Gastroesophageal sphincter (tissue), 4 donors: ENCODE results near the gene IKZF3. TPM values are rescaled to one million over a fixed set of nuclear protein-coding genes. Genes with fewer than 3 reads are reported as not detected.

ENCODE experiments used
- ATAC-seq: fragments of 150-250 bp; one replicate; pipeline ENCODE4 v1.9.1; 2016; ENCODE audit warnings: mild to moderate bottlenecking, moderate library complexity
- H3K27ac ChIP-seq, 4 donors: fragments of 200-600 bp; sonication (generic) in 3 of 4; 1 replicate in 3 of 4; 2 replicates in 1 of 4; pipeline ENCODE4 v1.5.1; 2016 to 2019
- H3K27me3 ChIP-seq: fragments of 200-600 bp; sonication (generic); one replicate; pipeline ENCODE4 v1.5.1; 2019
- H3K36me3 ChIP-seq, 2 donors: fragments of 200-600 bp; sonication (generic); one replicate each; pipeline ENCODE4 v1.5.1; 2019; ENCODE audit warnings: control low read depth in 1 of 2
- H3K4me1 ChIP-seq, 3 donors: fragments of 200-600 bp; sonication (generic); 1 replicate in 2 of 3; 2 replicates in 1 of 3; pipeline ENCODE4 v1.5.1; 2016 to 2019; ENCODE audit warnings: control low read depth in 2 of 3
- H3K4me3 ChIP-seq, 2 donors: fragments of 200-600 bp; sonication (generic); one replicate each; pipeline ENCODE4 v1.5.1; 2019; ENCODE audit warnings: mild to moderate bottlenecking in 1 of 2, moderate library complexity in 1 of 2
- H3K9me3 ChIP-seq, 3 donors: fragments of 200-600 bp; sonication (generic); one replicate each; pipeline ENCODE4 v1.5.1; 2017 to 2019; ENCODE audit warnings: control low read depth in 2 of 3
- EP300 ChIP-seq: sonication (generic); formaldehyde crosslinking; IDR thresholded peaks from one replicate; pipeline ENCODE4 v1.6.1; 2017; ENCODE audit warnings: antibody characterized with exemption, mild to moderate bottlenecking
- POLR2A ChIP-seq, 2 donors: fragments of 450-650 bp; IDR thresholded peaks; one replicate each; pipeline ENCODE4 v1.6.1; 2017; ENCODE audit warnings: antibody characterized with exemption in 2 of 2, mild to moderate bottlenecking in 2 of 2, moderate library complexity in 1 of 2
- POLR2AphosphoS5 ChIP-seq: sonication (generic); formaldehyde crosslinking; IDR thresholded peaks from one replicate; pipeline ENCODE4 v1.6.1; 2017; ENCODE audit warnings: antibody characterized with exemption
- WGBS, 2 donors: methylation state at CpG; one replicate each; pipeline ENCODE4 v1.1.5; 2018; ENCODE audit warnings: low coverage in 1 of 2; 5-methylcytosine and 5-hydroxymethylcytosine counted together
- total RNA-seq, 4 donors: library from RNA; depleted of rRNA; stranded (reverse); fragments of >200 nt; gene quantifications; one replicate each; pipeline ENCODE4 v1.1.0, GENCODE V29; 2016
- TF ChIP-seq, protein P1 (sequence below), 4 experiments: fragments of 200-600 bp in 2 of 4; fragments of 450-650 bp in 2 of 4; sonication (generic) in 1 of 4; IDR thresholded peaks; one replicate each; pipeline ENCODE4 v1.5.1; 2017 to 2019; ENCODE audit warnings: antibody characterized with exemption in 4 of 4, mild to moderate bottlenecking in 2 of 4, moderate library complexity in 2 of 4

The IKZF3 gene
- total RNA-seq, 4 donors from 2014 or later, result 0.62 to 1.5 (median 0.95) TPM

DNA sequence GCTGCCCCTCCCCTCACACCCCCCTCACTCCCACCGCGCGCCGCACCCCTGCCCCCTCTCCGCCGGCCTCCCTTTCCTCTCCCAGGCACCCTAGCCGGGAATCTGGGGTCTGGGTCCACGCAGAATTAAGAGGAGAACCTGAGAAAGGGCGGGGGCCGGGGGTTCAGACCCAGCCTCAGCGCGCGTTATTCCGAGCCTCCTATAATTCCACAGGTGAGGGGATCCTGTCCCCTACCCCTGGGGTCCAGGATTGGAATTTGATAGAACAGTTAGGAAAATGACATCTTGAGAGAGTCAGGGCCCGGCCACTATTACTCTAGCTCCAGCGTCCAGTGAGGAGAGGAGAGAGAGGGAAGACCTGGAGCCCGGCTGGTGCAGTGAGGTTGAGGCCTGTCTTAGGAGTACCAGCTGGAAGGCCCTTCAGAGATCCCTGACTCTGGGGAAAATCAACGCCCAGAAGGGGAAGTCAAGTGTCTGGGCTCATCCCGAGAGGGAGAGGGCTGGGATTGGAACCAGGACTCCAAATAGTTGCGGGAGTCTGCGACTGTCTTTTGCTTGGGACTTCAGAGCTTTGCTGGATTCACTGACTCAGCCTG is 109.1 kb downstream of the IKZF3 start:
- peaks cover 18% of the 10 kb centered on the region for H3K27me3 ChIP-seq
- TF ChIP-seq EP300 (no peak), POLR2AphosphoS5 (no peak), POLR2A (IDR thresholded peaks at IDR 0.05) (no peak)
- TF ChIP-seq, protein P1, sequence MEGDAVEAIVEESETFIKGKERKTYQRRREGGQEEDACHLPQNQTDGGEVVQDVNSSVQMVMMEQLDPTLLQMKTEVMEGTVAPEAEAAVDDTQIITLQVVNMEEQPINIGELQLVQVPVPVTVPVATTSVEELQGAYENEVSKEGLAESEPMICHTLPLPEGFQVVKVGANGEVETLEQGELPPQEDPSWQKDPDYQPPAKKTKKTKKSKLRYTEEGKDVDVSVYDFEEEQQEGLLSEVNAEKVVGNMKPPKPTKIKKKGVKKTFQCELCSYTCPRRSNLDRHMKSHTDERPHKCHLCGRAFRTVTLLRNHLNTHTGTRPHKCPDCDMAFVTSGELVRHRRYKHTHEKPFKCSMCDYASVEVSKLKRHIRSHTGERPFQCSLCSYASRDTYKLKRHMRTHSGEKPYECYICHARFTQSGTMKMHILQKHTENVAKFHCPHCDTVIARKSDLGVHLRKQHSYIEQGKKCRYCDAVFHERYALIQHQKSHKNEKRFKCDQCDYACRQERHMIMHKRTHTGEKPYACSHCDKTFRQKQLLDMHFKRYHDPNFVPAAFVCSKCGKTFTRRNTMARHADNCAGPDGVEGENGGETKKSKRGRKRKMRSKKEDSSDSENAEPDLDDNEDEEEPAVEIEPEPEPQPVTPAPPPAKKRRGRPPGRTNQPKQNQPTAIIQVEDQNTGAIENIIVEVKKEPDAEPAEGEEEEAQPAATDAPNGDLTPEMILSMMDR (IDR thresholded peaks at IDR 0.05), result no peak
- H3K36me3 ChIP-seq, result no peaks in the 10 kb centered on the region
- WGBS, 2 donors, result 32 to 49% methylated on average over 5 to 7 of the region's 21 CpGs
- no peaks in the 10 kb centered on the region for H3K9me3 ChIP-seq
- peak overlapping the region; percentile 71 to 97 (median 94) for H3K27ac ChIP-seq
- peak overlapping the region; percentile 39 to 85 for H3K4me3 ChIP-seq
- ATAC-seq, result no peak
- H3K4me1 ChIP-seq, result peaks cover 0 to 20% (median 14%) of the 10 kb centered on the region in 3 donors

- Histone ChIP-seq H3K27ac (peak overlapping the region; percentile 71 to 97 (median 94)), H3K36me3 (no peaks in the 10 kb centered on the region), H3K27me3 (peaks cover 15% of the 10 kb centered on the region), H3K4me1 (peaks cover 0 to 20% (median 14%) of the 10 kb centered on the region in 3 donors), H3K4me3 (peak overlapping the region; percentile 39 to 85), H3K9me3 (no peaks in the 10 kb centered on the region)
- no CpG with 5 or more reads among the region's 91 CpGs for WGBS, 2 donors
- TF ChIP-seq POLR2A (IDR thresholded peaks at IDR 0.05) (peak; percentile 76 to 80), POLR2AphosphoS5 (peak; percentile 82), EP300 (no peak)
- TF ChIP-seq, protein P1 (IDR thresholded peaks at IDR 0.05), result peak in 3 of 4 experiments; percentile 95 to 99 (median 96)
- peak; percentile 96 for ATAC-seq
Measured at GRCh38 chr17:39754161-39754957, 109.8 kb downstream of the IKZF3 start.

DNA sequence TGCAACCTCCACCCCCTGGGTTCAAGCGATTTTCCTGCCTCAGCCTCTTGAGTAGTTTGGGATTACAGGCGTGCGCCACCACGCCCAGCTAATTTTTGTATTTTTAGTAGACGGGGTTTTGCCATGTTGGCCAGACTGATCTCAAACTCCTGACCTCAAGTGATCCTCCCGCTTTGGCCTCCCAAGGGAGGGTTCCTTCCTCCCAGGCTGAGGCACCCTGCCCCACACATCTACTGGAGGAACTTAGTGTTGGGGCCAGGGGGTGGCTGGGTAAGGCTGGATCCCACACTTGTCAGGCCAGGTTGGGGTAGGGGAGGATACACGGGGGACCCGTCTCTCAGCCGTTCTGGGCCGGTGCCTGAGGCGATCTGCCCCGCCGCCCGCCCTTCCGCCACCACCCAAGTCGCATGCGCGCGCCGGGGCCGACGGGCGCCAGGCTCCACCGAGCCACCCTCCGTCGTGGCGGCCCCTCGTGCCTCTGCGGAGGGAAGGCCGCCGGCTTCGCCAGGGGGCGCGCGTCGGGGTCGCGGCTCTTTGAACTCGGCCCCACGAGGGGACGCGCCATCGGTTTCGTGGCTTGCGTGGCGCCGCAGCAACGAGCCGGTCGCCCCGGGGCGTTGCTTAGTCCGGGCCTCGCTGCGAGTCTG is 110.5 kb downstream of the IKZF3 start:
- TF ChIP-seq EP300 (no peak), POLR2AphosphoS5 (no peak), POLR2A (IDR thresholded peaks at IDR 0.05) (peak in 1 of 2 donors; percentile 8)
- TF ChIP-seq, protein P1 (IDR thresholded peaks at IDR 0.05), result no peak
- H3K4me3 ChIP-seq, result peak overlapping the region; percentile 39 to 85
- peaks cover 15% of the 10 kb centered on the region for H3K27me3 ChIP-seq
- ATAC-seq, result peak; percentile 52
- H3K9me3 ChIP-seq, result no peaks in the 10 kb centered on the region
- WGBS, 2 donors, result 40 to 63% methylated on average over 1 to 5 of the region's 55 CpGs
- H3K4me1 ChIP-seq, result peaks cover 0 to 20% (median 14%) of the 10 kb centered on the region in 3 donors
- no peaks in the 10 kb centered on the region for H3K36me3 ChIP-seq
- H3K27ac ChIP-seq, result peak overlapping the region; percentile 71 to 97 (median 94)

GRCh38 chr17:39752241-39752881 is 111.8 kb downstream of the IKZF3 start:
- ATAC-seq, result no peak
- no peak for TF ChIP-seq POLR2A (IDR thresholded peaks at IDR 0.05)
- TF ChIP-seq POLR2AphosphoS5, result no peak
- TF ChIP-seq EP300, result no peak
- TF ChIP-seq, protein P1 (IDR thresholded peaks at IDR 0.05), result no peak
- H3K27me3 ChIP-seq, result peaks cover 15% of the 10 kb centered on the region
- 79 to 82% methylated on average over 5 to 11 of the region's 13 CpGs for WGBS, 2 donors
- H3K36me3 ChIP-seq, result no peaks in the 10 kb centered on the region
- peaks cover 0 to 20% (median 14%) of the 10 kb centered on the region in 3 donors for H3K4me1 ChIP-seq
- no peak overlapping the region for H3K4me3 ChIP-seq
- no peak overlapping the region for H3K27ac ChIP-seq
- H3K9me3 ChIP-seq, result no peaks in the 10 kb centered on the region
